Peyer's patch (tissue), 4 donors: ENCODE results near the gene NUP50.

Source experiments
- CTCF ChIP-seq, 6 experiments: fragments of 450-650 bp in 4 of 6; fragments of 200-600 bp in 2 of 6; sonication (generic) in 1 of 6; IDR thresholded peaks; one replicate each; pipeline ENCODE4 v1.5.1; 2017 to 2019; ENCODE audit warnings: antibody characterized with exemption in 6 of 6, mild to moderate bottlenecking in 3 of 6, moderate library complexity in 1 of 6
- POLR2A ChIP-seq, 2 donors: fragments of 450-650 bp; IDR thresholded peaks; one replicate each; pipeline ENCODE4 v1.5.1; 2017; ENCODE audit warnings: antibody characterized with exemption in 2 of 2, mild to moderate bottlenecking in 2 of 2, moderate library complexity in 2 of 2

DNA sequence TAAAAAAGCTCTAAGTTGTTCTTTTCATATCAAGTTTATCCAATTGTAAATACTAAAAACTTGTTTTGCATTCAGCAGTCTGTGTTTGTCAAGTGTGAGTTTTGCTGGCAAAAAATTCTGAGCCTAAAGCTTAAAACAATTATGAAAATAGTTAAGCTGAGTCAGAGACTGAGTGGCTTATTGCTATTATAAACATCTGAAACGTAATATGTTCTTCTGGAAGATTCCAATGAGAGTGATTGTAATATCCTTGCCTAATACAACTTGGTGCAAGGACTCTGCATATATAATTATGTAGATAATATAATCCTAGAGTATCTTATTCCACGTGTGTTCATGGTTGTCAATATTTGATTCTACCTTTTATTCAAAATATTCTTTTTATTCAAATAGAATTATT lies 14.1 kb upstream of the NUP50 start:
- no peak for TF ChIP-seq CTCF (IDR thresholded peaks at IDR 0.05)
- no peak for TF ChIP-seq POLR2A (IDR thresholded peaks at IDR 0.05)
